Mesenchymal stem cell (in vitro differentiated cells and primary cell): Measurements from ENCODE around the gene GFOD2.

ENCODE experiments used
- DNase-seq: peaks from one replicate; pipeline ENCODE4 v3.0.0-alpha.2; 2013
- H2AFZ ChIP-seq: one replicate; pipeline ENCODE4 v1.6.1; 2013; ENCODE audit warnings: low read depth, mild to moderate bottlenecking, control low read depth, inconsistent platforms, low read length, moderate library complexity
- H2AK5ac ChIP-seq: 2 replicates; pipeline ENCODE4 v1.6.1; 2013; ENCODE audit warnings: low read length, moderate library complexity, mild to moderate bottlenecking, inconsistent platforms; ENCODE audit not compliant: severe bottlenecking
- H2BK120ac ChIP-seq: one replicate; pipeline ENCODE4 v1.6.1; 2013; ENCODE audit warnings: low read depth, mild to moderate bottlenecking, inconsistent platforms, low read length, moderate library complexity
- H2BK12ac ChIP-seq, 2 experiments: one replicate each; pipeline ENCODE4 v1.6.1; 2013; ENCODE audit warnings: inconsistent platforms in 2 of 2, low read length in 2 of 2, mild to moderate bottlenecking in 2 of 2, moderate library complexity in 2 of 2, control low read depth in 1 of 2
- H2BK15ac ChIP-seq: one replicate; pipeline ENCODE4 v1.6.1; 2013; ENCODE audit warnings: mild to moderate bottlenecking, low read depth, inconsistent platforms; ENCODE audit not compliant: poor library complexity, severe bottlenecking
- H2BK5ac ChIP-seq: 2 replicates; pipeline ENCODE4 v1.6.1; 2013; ENCODE audit warnings: low read depth, mild to moderate bottlenecking, low read length, control low read depth, inconsistent platforms; ENCODE audit not compliant: poor library complexity, severe bottlenecking
- H3K14ac ChIP-seq, 2 experiments: one replicate each; pipeline ENCODE4 v1.6.1; 2013; ENCODE audit warnings: inconsistent platforms in 2 of 2, low read length in 2 of 2, control low read depth in 1 of 2, mild to moderate bottlenecking in 1 of 2, moderate library complexity in 1 of 2
- H3K18ac ChIP-seq, 2 experiments: one replicate each; pipeline ENCODE4 v1.6.1; 2013; ENCODE audit warnings: inconsistent platforms in 2 of 2, low read length in 2 of 2, control low read depth in 1 of 2, low read depth in 1 of 2, mild to moderate bottlenecking in 1 of 2
- H3K23ac ChIP-seq, 2 experiments: one replicate each; pipeline ENCODE4 v1.6.1; 2013; ENCODE audit warnings: inconsistent platforms in 2 of 2, low read length in 2 of 2, mild to moderate bottlenecking in 2 of 2, moderate library complexity in 2 of 2, control low read depth in 1 of 2
- H3K27ac ChIP-seq: 2 replicates; pipeline ENCODE4 v1.5.1; 2013; ENCODE audit warnings: mild to moderate bottlenecking, moderate library complexity, low read length, control low read depth, inconsistent platforms; ENCODE audit not compliant: poor library complexity, severe bottlenecking
- H3K27me3 ChIP-seq, 2 experiments: 2 replicates each; pipeline versions ENCODE4 v1.6.1 to v1.7.0; 2013; ENCODE audit warnings: low read length in 2 of 2, mild to moderate bottlenecking in 2 of 2, moderate library complexity in 2 of 2, control low read depth in 1 of 2, inconsistent platforms in 1 of 2; ENCODE audit not compliant: control insufficient read depth in 1 of 2, insufficient read depth in 1 of 2
- H3K36me3 ChIP-seq, 2 experiments: 2 replicates each; pipeline versions ENCODE4 v1.6.1 to v1.7.0; 2013; ENCODE audit warnings: low read length in 2 of 2, control low read depth in 1 of 2, inconsistent platforms in 1 of 2, low read depth in 1 of 2, mild to moderate bottlenecking in 1 of 2; ENCODE audit not compliant: insufficient read depth in 2 of 2, control insufficient read depth in 1 of 2
- H3K4ac ChIP-seq, 2 experiments: one replicate each; pipeline ENCODE4 v1.6.1; 2013; ENCODE audit warnings: inconsistent platforms in 2 of 2, low read length in 2 of 2, mild to moderate bottlenecking in 2 of 2, moderate library complexity in 2 of 2, control low read depth in 1 of 2, low read depth in 1 of 2
- H3K4me1 ChIP-seq: 2 replicates; pipeline ENCODE4 v1.6.1; 2013; ENCODE audit warnings: low read depth, low read length, control low read depth; ENCODE audit not compliant: control insufficient read depth, insufficient read depth
- H3K4me2 ChIP-seq: 2 replicates; pipeline ENCODE4 v1.6.1; 2013; ENCODE audit warnings: low read length, mild to moderate bottlenecking, inconsistent platforms; ENCODE audit not compliant: poor library complexity, severe bottlenecking
- H3K4me3 ChIP-seq, 2 experiments: 2 replicates each; pipeline versions ENCODE4 v1.5.1 to v1.7.0; 2013; ENCODE audit warnings: low read length in 2 of 2, mild to moderate bottlenecking in 2 of 2, control low read depth in 1 of 2, low read depth in 1 of 2; ENCODE audit not compliant: insufficient read depth in 1 of 2
- H3K79me1 ChIP-seq: replicated peaks from 2 replicates; pipeline ENCODE4 v1.6.1; 2013; ENCODE audit warnings: mild to moderate bottlenecking, control low read depth, low read length, inconsistent platforms; ENCODE audit not compliant: poor library complexity, severe bottlenecking
- H3K9ac ChIP-seq: 2 replicates; pipeline ENCODE4 v1.7.0; 2013; ENCODE audit warnings: mild to moderate bottlenecking, low read length, moderate library complexity
- H3K9me3 ChIP-seq: 2 replicates; pipeline ENCODE4 v1.7.0; 2013; ENCODE audit warnings: mild to moderate bottlenecking, low read length; ENCODE audit not compliant: control insufficient read depth
- H4K8ac ChIP-seq: one replicate; pipeline ENCODE4 v1.6.1; 2013; ENCODE audit warnings: inconsistent platforms, mild to moderate bottlenecking, low read length, moderate library complexity
- H4K91ac ChIP-seq: one replicate; pipeline ENCODE4 v1.6.1; 2013; ENCODE audit warnings: mild to moderate bottlenecking, low read length, inconsistent platforms
- WGBS: methylation state at CpG from one replicate; pipeline ENCODE4 v1.1.7; 2013; ENCODE audit warnings: mixed read lengths; 5-methylcytosine and 5-hydroxymethylcytosine counted together

Gene GFOD2

DNA sequence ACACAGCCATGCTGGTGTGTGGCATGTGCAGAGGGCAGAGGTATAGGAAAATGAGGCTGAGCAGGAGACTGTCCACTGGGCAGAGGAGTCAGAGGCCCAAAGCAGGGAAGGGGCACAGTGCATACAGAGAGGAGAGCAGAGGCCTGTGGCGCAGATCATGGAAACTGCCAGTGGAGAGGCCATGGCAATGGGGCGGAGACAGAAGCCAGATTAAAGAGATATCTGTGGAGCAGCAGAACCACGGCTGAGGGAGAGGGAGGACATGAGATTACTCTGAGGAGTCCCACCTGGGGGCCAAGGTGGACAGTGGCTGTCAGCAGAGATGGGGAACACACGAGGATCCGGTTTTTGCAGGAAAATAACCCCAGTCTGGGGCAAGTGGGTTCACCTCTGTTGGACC lies 44.0 kb upstream of the GFOD2 start:
- H2BK15ac ChIP-seq, result no peak overlapping the region
- no peaks in the 10 kb centered on the region for H3K27me3 ChIP-seq
- no peak overlapping the region for H3K4me2 ChIP-seq
- H3K23ac ChIP-seq, result no peak overlapping the region
- H3K4ac ChIP-seq, result no peak overlapping the region
- H3K14ac ChIP-seq, result no peak overlapping the region
- no peak overlapping the region for H2BK120ac ChIP-seq
- no peak overlapping the region for H4K91ac ChIP-seq
- peaks cover 48% of the 10 kb centered on the region for H3K79me1 ChIP-seq
- no peaks in the 10 kb centered on the region for H3K4me1 ChIP-seq
- no peak overlapping the region for H2BK5ac ChIP-seq
- H2BK12ac ChIP-seq, result no peak overlapping the region
- DNase-seq, result no peak
- H2AK5ac ChIP-seq, result no peak overlapping the region
- H3K18ac ChIP-seq, result no peak overlapping the region
- 97% methylated on average over 5 of the region's 5 CpGs for WGBS
- no peak overlapping the region for H2AFZ ChIP-seq
- no peaks in the 10 kb centered on the region for H3K9me3 ChIP-seq
- H4K8ac ChIP-seq, result no peak overlapping the region
- no peak overlapping the region for H3K9ac ChIP-seq
- H3K4me3 ChIP-seq, result no peak overlapping the region
- no peak overlapping the region for H3K27ac ChIP-seq
- H3K36me3 ChIP-seq, result peaks cover 11 to 26% of the 10 kb centered on the region in 2 experiments

GRCh38 chr16:67762385-67762784 lies 43.3 kb upstream of the GFOD2 start:
- H2BK15ac ChIP-seq, result no peak overlapping the region
- no peak overlapping the region for H4K8ac ChIP-seq
- peaks cover 18 to 33% of the 10 kb centered on the region in 2 experiments for H3K36me3 ChIP-seq
- H4K91ac ChIP-seq, result no peak overlapping the region
- no peak overlapping the region for H3K27ac ChIP-seq
- peaks cover 55% of the 10 kb centered on the region for H3K79me1 ChIP-seq
- H3K9ac ChIP-seq, result no peak overlapping the region
- H3K4me2 ChIP-seq, result no peak overlapping the region
- no peak overlapping the region for H2BK5ac ChIP-seq
- H3K18ac ChIP-seq, result no peak overlapping the region
- no peaks in the 10 kb centered on the region for H3K4me1 ChIP-seq
- no peak for DNase-seq
- no peak overlapping the region for H3K4me3 ChIP-seq
- H3K27me3 ChIP-seq, result no peaks in the 10 kb centered on the region
- no peak overlapping the region for H2BK120ac ChIP-seq
- no peak overlapping the region for H2BK12ac ChIP-seq
- H3K14ac ChIP-seq, result no peak overlapping the region
- no peak overlapping the region for H2AK5ac ChIP-seq
- H3K9me3 ChIP-seq, result no peaks in the 10 kb centered on the region
- H2AFZ ChIP-seq, result no peak overlapping the region
- WGBS, result 96% methylated on average over 2 of the region's 2 CpGs
- H3K23ac ChIP-seq, result no peak overlapping the region
- no peak overlapping the region for H3K4ac ChIP-seq

GRCh38 chr16:67761924-67762323 lies 42.8 kb upstream of the GFOD2 start:
- Histone ChIP-seq H3K23ac (no peak overlapping the region), H3K18ac (no peak overlapping the region), H2BK15ac (no peak overlapping the region), H3K4me2 (no peak overlapping the region), H3K36me3 (peaks cover 20 to 38% of the 10 kb centered on the region in 2 experiments), H3K14ac (no peak overlapping the region), H3K79me1 (peaks cover 56% of the 10 kb centered on the region), H4K8ac (no peak overlapping the region), H2AFZ (no peak overlapping the region), H2BK12ac (no peak overlapping the region), H2AK5ac (no peak overlapping the region), H2BK5ac (no peak overlapping the region), H2BK120ac (no peak overlapping the region), H3K4me1 (no peaks in the 10 kb centered on the region), H3K4me3 (no peak overlapping the region), H3K27me3 (no peaks in the 10 kb centered on the region), H3K4ac (no peak overlapping the region), H3K9ac (no peak overlapping the region), H3K27ac (no peak overlapping the region), H3K9me3 (no peaks in the 10 kb centered on the region), H4K91ac (no peak overlapping the region)
- DNase-seq, result no peak
- WGBS, result 100% methylated on average over 1 of the region's 1 CpG

DNA sequence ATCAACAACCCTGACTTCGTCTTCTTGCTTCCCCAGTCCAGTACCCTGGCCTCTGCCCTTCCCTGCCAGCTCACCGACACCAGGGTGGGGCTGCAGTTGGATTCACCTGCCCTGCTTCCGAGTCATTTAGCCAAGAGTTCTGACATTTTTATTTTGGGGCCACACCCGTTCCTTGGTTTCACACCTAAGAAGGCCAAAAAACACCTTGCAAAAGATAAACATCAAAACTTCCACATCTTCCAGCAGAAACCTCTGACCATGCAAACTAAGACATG lies 41.8 kb upstream of the GFOD2 start:
- H3K14ac ChIP-seq, result no peak overlapping the region
- no peak overlapping the region for H4K8ac ChIP-seq
- H2AK5ac ChIP-seq, result no peak overlapping the region
- H4K91ac ChIP-seq, result no peak overlapping the region
- peaks cover 51% of the 10 kb centered on the region for H3K79me1 ChIP-seq
- H3K4me3 ChIP-seq, result no peak overlapping the region
- no peak overlapping the region for H3K9ac ChIP-seq
- H3K36me3 ChIP-seq, result peaks cover 20 to 44% of the 10 kb centered on the region in 2 experiments
- DNase-seq, result no peak
- no peaks in the 10 kb centered on the region for H3K9me3 ChIP-seq
- no peak overlapping the region for H3K4ac ChIP-seq
- H2BK12ac ChIP-seq, result no peak overlapping the region
- no peak overlapping the region for H3K4me2 ChIP-seq
- H3K23ac ChIP-seq, result no peak overlapping the region
- no peak overlapping the region for H2BK15ac ChIP-seq
- H3K27ac ChIP-seq, result no peak overlapping the region
- no peaks in the 10 kb centered on the region for H3K27me3 ChIP-seq
- H3K18ac ChIP-seq, result no peak overlapping the region
- H2BK120ac ChIP-seq, result no peak overlapping the region
- no peaks in the 10 kb centered on the region for H3K4me1 ChIP-seq
- no peak overlapping the region for H2AFZ ChIP-seq
- WGBS, result 93% methylated on average over 4 of the region's 4 CpGs
- H2BK5ac ChIP-seq, result no peak overlapping the region
